NCI-H226 (cell line): ENCODE measurements around the gene PATL2.
"Not testable (repeated sequence)": the region's sequence is repeated elsewhere in the genome, so short reads cannot be mapped to it uniquely, and the experiment has no call there.

Experiments
- DNase-seq: peaks from one replicate; pipeline ENCODE4 v3.0.0-alpha.2; 2015

Gene PATL2

DNA sequence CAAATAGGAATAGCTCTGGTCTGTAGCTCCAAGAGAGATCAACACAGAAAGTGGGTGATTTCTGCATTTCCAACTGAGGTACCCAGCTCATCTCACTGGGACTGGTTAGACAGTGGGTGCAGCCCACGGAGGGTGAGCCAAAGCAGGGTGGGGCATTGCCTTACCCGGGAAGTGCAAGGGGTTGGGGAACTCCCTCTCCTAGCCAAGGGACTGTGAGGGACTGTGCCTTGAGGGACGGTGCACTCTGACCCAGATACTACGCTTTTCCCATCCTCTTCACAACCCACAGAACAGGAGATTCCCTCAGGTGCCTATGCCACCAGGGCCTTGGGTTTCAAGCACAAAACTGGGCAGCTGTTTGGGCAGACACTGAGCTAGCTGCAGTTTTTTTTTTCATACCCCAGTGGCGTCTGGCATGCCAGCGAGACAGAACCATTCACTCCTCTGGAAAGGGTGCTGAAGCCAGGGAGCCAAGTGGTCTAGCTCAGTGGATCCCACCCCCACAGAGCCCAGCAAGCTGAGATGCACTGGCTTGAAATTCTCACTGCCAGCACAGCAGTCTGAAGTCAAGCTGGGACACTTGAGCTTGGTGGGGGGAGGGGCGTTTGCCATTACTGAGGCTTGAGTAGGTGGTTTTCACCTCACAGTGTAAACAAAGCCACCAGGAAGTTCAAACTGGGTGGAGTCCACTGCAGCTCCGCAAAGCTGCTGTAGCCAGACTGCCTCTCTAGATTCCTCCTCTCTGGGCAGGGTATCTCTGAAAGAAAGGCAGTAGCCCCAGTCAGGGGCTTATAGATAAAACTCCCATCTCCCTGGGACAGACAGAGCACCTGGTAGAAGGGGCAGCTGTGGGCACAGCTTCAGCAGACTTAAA lies 28.1 kb downstream of the PATL2 start:
- not testable (repeated sequence) for DNase-seq

DNA sequence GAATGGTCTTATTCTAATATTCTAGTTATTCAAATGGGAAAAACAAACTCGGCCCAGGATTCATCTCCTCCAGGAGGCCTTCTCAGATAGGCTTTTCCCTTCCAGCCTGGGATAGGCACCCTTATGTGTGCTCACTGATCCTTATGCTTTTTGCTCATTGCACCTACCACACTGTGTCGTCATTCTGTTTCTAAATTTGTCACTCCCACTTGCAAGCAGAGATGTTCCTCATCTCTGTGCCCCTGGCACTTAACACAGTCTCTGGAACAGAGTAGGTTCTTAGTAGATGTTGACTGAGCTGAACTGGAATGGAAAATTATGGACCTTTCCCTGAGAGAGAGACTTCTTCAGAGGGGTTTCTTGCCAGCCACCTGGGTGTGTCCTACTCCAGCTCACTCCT lies 28.9 kb downstream of the PATL2 start:
- DNase-seq, result no peak

DNA sequence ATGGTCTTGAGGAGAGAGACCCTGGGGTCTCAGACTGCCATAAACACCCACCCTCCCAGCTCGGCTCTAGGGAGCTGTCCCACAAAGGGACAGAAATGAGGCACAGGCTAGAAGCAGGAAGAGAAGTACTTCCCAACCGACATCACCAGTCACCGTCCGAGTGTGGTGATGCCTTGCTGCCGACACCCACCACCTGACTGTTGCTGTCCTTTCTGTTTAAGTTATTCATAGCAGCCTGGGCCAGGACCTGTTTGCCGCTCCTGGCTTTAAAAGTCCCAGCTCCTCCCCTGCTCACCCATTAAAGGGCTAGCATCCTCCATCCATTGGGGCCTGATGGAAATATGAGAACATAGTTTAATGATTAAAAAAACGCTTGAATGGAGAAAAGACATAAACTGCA lies 34.4 kb downstream of the PATL2 start:
- DNase-seq, result no peak

DNA sequence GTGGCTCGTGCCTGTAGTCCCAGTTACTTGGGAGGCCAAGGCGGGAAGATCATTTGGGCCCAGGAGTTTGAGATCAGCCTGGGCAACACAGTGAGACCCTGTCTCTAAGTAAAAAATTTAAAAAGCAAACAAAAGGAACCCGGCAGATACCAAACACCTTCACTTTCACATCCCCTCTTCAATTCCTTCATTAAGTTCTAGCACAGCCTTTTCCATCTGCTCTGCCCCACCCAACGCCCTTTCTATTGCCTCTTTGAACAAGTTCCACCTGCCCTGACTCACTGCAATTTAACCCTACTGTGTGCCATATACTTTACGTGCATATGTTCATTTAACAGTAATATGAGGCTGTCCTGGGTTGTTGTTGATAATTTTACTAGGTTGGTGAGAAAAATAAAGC lies 35.2 kb downstream of the PATL2 start:
- no peak for DNase-seq

DNA sequence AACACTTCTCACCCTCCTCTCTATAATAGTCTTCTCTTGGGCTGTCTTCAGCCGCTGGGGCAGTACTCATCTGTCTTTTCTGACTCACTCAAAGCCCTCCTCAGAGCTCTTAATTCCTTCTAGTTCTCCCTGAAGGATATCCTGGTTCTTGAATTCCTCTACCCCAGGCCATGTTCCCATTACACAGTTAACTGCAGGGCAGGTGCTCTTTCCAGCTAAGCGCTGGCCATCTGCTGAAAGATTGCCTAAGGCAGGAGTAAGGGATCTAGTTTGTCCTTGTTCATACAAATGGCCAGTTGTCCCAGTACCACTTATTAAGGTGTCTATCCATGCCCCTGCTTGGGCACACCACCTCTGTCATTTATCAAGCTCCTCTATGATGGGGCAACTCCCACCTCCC lies 37.5 kb downstream of the PATL2 start:
- DNase-seq, result no peak

DNA sequence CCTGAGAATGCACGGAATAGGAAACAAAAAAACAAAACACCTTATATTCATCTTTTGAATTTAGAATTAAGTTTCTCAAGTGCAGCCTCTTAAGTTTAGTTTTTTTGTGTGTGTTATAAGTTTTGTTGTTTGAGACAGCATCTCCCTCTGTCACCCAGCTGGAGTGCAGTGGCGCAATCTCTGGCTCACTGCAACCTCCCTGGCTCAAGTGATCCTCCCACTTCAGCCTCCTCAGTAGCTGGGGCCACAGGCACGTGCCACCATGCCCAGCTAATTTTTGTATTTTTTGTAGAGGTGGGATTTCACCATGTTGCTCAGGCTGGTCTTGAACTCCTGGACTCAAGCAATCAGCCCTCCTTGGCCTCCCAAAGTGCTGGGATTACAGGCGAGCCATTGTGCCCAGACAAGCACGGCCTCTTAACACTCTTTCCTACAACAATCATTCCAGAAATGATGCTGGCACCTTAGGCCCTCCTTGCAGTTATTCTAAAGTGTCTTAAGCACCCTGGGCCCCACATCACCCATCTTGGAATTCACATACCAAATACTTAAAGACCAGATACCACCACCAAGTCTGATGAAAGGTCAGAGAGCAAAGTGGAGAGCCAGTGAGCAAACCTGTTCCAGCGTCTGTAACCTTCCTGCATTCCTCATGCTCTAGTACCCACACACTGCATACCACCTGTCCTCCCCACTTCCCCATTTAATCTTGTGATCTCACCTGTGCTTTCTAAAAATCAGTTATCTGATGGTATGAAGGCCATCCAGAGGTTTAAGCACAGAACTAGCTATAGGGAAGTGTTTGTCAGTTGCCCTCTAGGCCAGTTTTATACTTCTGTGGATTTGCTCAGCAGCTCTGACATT lies 40.8 kb downstream of the PATL2 start:
- no peak for DNase-seq

DNA sequence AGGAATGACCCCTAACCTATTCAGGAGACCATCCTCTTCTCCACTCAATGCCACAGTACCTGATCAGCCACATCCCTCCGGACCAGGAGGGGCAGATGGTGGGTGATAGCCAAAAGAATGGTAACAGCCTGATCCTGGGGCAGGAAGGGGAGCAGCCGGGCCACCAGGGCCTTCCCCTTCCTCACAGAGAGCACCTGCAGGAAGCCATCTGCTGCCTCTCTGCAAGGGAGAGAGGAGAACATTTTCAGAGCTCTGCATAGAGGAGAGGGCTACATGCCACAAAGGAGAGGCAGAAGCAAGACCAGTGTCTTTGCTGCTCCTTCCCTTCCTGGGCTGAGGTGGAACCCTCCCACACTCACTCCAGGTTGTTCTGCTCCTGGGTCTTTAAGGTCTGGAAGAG lies 42.2 kb downstream of the PATL2 start:
- DNase-seq, result no peak

DNA sequence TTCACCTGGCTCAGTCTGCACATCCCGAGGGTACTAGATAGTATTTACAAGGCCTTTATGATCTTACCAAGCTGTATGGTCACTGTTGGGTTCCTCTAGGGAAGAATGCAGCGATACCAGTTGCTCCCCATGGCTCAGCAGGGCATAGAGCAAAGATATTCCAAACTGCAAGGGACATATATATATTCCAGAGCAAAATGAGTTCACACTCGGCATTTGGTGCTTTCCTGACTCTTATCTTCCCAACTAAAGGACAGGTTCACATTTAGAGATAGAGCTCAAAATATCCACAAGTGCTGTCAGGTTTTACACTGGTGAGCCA lies 44.1 kb downstream of the PATL2 start:
- no peak for DNase-seq

DNA sequence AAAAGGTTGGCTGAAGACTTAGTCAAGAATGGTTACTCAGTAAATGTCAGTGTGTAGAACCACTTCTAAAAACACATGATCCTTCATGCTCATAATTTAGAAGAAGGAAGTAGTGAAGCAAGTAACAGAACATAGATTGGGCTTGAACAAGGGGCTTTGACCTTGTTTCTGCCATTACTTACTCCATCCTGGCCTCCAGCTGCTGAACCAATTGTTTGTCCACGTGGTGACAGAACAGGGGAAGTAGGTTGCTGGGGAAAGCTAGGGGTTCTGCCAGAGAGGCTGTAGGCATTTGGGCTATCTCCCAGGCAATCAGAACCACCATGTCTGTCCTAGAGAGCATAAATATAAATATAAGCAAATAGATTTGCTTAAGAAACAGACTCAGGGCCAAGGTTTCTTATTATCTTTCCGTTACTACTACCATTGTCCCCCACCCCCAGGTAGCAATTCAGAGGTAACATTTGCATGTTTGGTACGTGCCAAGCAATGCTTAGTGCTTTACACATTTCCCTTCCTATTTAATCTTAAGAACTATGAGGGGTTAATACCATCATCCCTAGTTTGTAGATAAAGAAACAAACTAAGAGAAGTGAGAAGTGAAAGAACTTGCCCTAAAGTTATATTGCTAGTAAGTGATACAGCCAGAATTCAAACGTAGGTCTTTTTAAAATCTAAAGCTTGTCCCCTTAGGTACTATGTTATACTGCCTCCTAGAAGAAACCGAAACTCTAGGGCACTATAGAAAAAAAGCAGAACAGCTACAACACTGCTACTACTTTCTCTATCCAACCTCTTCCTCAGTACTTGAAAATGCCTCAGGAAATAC lies 44.7 kb downstream of the PATL2 start:
- no peak for DNase-seq

DNA sequence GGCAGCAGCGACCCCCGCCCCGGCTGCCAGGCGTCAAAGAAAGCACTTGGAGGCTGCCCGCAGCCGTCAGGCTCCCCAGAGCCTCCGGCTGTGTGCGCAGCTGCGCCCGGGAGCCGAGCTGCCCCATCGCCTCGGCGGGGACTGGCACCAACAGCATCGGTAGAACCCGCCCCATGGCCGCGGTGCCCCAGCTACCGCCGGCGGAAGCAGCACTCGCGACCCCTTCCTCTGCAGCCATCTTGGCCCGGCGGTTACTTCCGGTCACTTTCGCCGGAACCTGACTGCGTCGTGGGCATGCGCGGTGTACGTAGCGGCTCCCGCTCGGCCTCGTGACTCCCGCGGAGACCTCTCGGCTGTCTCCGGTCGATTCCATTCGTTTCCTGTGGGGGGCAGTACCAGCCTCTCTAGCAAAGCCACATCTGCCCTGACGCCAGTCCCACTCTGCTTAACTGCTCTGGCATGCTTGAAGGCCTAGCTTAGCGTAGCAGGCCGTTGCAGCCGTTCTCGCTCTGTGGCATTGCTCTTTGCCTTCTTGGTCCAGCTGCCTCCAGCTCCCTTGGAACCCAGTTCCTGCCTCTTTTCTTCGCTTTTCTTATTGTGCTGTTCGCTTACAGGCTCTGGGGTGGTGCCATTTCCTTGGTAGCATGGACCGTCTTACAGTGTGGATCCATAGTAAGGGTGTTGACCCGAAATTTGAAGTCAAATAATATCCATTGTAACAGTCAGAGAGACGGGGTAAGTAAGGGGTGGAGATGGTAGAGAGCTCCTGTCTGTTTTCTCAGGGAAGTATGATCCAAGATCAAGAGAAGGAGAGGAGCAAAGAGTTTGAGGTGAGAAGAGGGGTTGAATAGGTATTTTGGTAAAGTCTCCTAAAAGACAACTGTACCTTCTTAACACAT lies 47.5 kb downstream of the PATL2 start, which contains the start of gene SPG11:
Gene SPG11, minus strand, starts transcription at position 253 of the 899 bp plus-strand sequence. Its CDS starts 15 bp downstream, at position 238.
- DNase-seq, result peak; percentile 95

DNA sequence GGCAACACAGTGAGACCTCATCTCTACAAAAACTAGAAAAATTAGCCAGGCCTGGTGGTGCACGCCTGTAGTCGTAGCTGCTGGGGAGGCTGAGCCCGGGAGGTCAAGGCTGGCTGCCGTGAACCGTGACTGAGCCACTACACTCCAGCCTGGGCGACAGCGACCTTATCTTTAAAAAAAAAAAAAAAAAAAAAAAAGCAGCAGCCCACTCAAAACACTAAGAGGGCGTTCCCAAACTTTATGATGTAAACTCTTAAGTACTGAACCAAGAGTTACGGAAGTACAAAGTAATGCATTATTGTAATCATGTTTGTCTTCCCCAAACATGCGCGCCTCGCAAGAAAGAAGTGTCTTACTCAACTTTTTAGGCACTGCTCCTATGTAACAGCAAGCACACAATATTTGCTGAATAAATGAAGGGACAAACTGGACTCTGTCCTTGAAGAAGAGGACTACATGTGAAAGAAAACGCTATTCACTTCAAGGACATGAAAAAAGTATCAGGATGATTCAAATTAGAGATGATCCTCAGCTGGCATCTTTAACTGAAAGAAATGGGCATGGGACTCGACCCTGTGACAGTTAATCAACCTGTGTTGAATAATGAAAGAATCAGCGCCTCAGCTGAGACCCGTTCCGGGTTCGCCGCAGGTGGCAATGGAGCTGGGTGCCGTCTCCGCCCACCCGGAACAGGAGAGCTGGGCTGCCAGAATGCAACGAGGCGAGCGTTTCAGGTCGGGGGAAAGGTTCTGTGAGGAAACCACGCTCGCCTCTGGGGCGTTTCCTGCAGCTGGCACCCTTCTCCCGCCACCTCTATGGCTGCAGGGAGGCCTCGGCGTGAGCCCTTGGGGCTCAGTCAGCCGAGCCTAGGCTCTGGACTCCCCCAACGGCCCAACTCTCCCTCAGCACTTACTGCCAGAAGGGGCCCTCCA lies 48.4 kb downstream of the PATL2 start:
- DNase-seq, result peak; percentile 78

DNA sequence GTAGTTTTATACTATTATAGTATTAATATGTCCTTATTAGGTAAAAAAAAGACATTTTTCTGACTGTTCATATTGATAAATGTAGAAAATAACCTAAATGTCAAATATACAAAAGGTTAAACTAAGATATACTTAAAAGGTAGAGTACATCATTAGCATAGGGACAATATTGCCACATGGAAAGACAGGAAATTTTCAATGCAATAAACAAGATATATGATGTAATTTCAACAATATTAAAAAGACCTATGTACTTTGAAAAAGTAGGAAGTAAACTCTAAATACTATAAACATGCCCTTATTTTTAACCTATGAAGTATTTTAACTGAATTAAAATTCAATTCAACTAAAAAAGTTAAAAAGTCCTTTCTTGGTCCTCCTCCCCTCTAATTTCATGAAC lies 49.5 kb downstream of the PATL2 start:
- no peak for DNase-seq

DNA sequence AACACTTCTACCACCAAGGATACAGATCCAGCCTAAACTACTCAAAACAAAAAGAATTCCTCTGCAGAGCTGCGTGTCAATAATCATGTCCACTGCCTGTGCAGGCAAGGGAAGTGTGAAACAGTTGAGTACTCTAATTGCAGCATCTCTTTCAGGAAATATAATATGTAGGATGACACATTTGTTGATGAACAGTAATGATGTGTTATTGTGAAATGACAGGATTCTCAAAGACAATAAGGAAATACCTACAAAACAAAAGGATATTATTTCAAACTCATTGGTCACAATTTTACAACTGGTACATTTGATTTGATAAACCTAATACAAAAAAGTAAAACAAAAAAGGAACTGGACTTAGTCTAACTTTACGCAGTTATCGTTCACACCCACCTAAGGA lies 52.1 kb downstream of the PATL2 start:
- no peak for DNase-seq

DNA sequence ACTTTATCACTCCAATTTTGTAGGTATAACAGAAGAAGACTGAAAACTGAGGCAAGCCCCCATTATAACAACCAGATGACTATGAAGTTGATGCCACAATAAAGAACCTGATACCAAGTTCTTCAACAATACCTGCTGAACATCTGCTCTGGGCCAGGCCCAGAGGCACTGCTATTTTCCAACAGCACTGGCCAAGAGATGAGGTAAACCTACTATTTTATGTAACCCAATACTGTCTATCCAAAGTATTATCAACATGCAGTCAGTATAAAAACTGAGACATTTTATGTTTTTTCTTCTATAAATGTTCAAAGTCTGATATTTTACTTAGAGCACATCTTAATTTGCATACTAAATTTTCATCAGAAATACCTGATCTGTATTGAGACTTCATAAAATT lies 53.7 kb downstream of the PATL2 start:
- no peak for DNase-seq

DNA sequence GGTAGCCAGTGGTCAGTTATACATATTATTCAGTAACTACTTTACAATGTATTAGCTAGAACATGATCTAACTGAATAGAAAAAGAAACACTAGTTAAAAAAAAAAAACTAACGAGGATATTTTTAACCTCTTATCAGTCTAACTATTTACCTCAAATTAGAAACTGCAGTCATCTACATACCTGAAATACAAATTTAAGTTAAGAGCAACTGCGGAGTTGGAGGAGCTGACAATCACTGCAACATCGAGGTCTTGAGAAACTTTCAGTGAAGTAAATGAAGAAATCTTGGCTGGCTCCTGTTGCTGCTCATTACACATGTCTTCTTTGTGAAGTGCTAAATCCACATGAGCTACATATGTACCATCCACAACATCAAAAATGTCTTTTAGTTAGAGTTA lies 54.2 kb downstream of the PATL2 start:
- DNase-seq, result no peak

DNA sequence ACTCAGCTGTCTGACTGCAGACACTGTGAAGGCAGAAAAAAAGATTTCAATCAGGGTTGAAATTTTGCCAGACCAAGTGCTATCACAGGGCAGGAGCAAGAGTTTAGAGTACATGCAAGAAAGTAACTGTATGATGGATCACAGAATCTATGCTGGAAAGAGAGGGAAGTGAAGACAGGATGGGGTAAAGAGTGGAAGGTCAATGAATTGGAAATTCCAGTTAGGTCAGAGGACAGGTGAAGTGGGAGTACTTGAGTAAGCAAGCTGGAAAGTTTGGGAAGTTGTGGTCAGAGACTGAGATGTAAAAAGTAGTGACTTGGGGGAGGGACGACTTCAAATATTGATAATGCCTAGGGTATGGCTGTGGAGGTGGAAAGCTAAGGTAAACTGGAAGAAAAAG lies 54.8 kb downstream of the PATL2 start:
- no peak for DNase-seq

DNA sequence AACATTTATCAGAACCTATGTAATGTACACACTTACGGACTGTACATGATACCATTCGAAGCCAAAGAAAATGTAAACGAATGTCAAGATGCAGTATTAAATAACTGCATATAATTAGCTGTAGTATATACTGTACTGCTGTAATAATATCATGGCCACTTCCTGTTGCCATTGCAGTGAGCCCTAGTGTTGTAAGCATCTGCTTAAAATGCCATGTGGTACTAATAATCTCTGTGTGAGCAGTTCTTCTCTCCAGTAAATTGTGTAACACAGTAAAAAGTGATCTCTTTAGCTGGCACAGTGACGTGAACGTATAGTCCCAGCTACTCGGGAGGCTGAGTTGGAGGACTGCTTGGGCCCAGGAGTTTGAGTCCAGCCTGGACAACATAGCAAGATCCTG lies 56.3 kb downstream of the PATL2 start:
- no peak for DNase-seq

DNA sequence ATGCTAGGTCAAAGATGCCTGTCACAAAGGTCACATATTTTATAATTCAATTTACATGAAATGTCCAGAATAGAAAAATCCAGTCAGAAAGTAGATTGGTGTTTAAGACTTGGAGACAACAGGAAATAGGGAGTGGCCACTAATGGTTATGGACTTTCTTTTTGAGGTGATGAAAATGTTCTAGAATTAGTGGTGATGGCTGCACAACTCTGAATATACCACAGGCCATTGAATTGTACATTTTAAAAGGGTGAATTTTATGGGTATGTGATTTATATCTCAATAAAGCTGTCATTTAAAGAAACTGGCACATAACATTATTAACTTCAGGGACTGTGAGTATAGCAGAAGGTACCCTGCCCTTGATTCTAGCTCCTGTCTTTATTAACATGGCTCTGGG lies 63.5 kb downstream of the PATL2 start:
- DNase-seq, result no peak

DNA sequence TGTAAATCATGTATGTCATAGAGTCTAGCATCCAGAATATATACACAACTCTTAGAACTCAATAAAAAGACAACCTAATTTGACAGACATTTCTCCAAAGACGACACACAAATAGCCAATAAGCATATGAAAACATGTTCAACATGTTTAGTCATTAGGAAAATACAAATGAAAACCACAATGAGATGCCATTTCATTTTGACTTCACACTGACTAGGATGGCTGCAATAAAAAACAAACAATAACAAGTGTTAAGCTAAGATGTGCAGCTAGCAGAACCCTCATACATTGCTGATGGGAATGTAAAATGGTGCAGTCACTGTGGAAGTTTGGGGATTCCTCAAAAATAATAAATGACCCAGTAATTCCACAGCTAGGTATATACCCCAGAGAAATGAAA lies 64.1 kb downstream of the PATL2 start:
- no peak for DNase-seq

DNA sequence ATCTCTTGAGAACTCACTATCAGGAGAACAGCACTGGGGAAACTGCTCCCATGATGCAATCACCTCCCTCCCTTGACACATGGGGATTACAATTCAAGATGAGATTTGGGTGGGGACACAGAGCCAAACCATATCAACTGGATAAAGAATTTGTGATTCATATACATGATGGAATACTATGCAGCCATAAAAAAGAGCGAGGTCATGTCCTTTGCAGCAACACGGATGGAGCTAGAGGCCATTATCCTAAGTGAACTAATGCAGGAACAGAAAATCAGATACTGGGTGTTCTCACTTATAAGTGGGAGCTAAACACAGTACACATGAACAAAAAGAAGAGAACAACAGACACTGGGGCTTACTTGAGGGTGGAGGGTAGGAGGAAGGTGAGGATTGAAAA lies 64.7 kb downstream of the PATL2 start:
- DNase-seq, result no peak

DNA sequence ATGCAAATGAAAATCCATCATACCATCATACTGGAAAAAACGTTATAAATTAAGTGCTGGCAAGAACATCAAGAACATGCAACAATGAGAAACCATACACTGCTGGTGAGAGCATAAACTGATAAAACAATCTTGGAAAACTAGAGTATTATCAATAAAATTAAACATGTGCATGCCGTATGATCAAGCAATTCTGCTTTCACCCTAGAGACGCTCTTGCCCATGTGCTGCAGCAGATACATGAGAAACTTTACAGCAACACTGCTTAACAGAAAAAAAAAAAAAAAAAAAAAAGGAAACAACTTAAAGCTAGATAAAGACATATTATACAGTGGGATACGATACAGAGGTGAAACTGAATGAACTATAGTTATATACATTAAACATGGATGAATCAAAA lies 69.5 kb downstream of the PATL2 start:
- no peak for DNase-seq
